Stimulated activated CD4-positive, alpha-beta T cell treated with anti-CD3 and anti-CD28 coated beads, Interleukin-4, amount 100 ng/mL, for 48 hours (primary cell): Measurements from ENCODE around the gene ANKH.
"Not testable (repeated sequence)": the region's sequence is repeated elsewhere in the genome, so short reads cannot be mapped to it uniquely, and the experiment has no call there.

Experiments used
- DNase-seq, 2 donors: peaks; one replicate each; pipeline ENCODE4 v3.0.0-alpha.2; 2020; ENCODE audit warnings: low read depth in 2 of 2

ANKH gene

GRCh38 chr5:14871214-14872069 lies at the start of gene ANKH:
Gene ANKH (minus strand): TSS chr5:14871778. CDS start chr5:14871447, 331 bp downstream.
- peak; percentile 67 to 74 for DNase-seq

- no peak for DNase-seq
These were observed 48.5 kb upstream of the ANKH start for GRCh38 chr5:14920121-14920520.

GRCh38 chr5:14919106-14919505 lies 47.5 kb upstream of the ANKH start:
- not testable (repeated sequence) for DNase-seq

- no peak for DNase-seq
These were observed 46.1 kb upstream of the ANKH start for GRCh38 chr5:14917719-14918118.

GRCh38 chr5:14915291-14915952 lies 43.8 kb upstream of the ANKH start:
- no peak for DNase-seq

- no peak for DNase-seq
These were observed 43.2 kb upstream of the ANKH start for GRCh38 chr5:14914623-14915260.

DNA sequence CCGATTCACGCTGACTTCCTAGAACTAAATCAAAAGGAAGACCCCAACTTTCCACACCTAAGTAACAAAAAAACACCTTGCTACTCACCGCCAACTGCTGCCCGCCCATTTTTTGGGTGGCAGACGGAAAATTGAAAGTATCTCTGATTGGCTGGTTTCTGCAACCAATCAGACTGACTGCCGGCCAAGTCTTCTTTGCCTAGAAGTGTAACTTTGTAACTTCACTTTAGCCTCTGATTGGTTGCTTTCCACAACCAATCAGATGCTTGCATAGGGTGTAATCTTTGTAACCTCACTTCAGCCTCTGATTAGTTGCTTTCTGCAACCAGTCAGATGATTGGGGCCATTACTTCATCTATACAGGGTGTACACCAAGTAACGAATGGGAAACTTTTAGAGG lies 42.6 kb upstream of the ANKH start:
- no peak for DNase-seq

GRCh38 chr5:14913096-14913495 lies 41.5 kb upstream of the ANKH start:
- no peak for DNase-seq

DNA sequence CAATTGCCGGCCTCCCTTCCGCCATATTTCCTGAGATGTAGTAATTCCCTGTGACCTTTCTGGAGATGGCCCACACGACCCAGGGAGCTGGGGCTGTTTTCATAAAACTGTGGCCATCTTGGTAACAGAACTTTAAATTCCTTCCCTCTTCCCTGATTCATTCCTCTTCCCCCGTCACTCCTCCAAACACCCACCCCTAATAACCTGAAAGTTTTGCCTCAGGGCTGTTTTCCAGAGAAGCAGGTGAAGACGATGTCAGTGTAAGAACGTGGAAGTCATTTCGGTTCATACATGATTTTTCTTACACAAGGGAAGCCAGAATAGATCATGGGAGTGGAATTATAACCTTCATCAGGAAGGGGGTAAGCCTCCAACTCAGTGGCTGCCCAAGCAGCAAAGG lies 40.6 kb upstream of the ANKH start:
- no peak for DNase-seq

- DNase-seq, result no peak
These were observed 37.8 kb upstream of the ANKH start for GRCh38 chr5:14909369-14909768.

DNA sequence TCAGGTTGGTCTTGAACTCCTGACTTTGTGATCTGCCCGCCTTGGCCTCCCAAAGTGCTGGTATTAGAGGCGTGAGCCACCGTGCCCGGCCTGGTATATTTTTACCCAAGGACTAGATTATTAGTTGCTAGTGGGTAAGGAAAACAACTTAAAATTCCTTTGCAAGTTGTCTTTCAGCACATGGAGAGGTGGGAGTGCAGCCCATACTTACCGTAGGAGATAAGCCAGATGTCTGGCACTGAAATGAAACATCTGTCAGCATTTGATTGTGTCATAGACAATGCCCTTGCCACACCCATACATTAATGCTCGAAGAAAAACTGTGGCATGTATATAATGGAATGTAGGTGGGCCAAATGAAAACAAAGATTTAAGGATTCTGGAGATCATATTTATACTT lies 36.6 kb upstream of the ANKH start:
- DNase-seq, result no peak

- no peak for DNase-seq
These were observed 35.0 kb upstream of the ANKH start for GRCh38 chr5:14906628-14907027.

DNA sequence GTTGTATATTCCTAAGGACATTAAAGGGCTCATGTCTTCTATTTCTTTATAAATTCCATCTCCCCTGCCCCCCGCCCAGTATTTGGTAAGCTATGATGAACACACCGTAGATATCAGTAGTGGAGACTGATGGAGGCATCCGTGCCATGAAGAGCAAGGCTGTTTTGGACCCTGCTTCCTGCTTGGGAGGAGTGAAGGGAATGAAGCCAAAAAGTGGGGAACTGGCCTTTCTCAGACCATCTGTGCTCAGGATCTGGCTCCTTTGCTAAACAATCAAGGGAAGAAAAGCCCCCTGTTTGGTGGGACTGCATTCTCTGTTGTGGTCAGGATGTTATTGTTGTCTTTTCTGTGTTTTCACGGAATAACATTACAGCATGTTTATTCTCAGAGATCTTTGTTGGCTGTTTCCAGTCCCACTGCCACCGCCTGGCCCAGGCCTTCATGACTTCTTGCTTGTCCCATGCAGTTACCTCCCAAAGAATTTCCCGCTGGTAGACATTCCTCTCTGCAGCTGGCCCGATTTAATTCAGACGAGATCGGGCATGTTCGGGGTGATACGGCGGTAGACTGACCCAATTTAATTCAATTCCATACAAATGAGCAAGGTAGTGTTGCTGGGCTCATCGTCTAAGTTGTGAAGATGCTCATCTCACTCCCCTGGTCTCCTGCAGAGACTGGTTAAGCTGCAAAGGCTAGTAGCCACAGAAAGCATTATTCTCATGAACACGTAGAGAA lies 31.4 kb upstream of the ANKH start:
- no peak for DNase-seq

- DNase-seq, result no peak
These were observed 30.0 kb upstream of the ANKH start for GRCh38 chr5:14901462-14902051.

DNA sequence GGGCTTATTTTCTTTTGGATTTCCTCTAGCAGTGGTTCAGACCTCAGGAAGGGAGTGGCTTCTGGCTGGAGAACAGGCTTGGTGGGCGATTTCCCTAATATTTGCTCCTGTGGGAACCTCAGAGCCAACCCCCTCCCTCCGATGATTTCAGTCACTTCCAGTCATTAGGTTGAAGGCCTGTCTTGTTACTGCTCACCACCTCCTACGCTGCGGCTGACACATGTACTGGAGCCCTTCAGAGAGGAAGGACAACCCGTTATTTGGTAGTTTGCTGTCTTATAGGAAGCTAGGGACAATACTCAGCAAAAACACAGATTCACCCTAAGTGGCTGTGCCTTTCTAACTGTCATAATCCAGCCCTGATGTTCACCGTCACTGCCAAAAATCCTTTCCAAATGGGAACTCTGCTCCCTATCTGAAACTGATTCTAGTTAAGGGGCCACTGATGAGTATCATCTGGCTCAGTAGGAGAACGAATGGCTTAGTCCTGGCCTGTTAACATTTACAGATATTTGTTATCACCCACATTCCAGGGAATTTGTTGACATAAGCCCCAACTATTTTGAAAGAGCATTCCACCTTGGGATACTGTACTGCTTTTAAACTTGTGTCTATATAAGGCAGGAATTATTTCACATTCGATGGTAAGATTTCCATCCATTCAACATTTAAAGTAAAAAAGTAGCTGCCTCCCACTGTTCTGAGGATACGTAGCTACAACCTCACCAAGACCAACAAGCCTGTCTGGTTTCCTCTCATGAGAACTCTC lies 29.3 kb upstream of the ANKH start:
- no peak for DNase-seq

DNA sequence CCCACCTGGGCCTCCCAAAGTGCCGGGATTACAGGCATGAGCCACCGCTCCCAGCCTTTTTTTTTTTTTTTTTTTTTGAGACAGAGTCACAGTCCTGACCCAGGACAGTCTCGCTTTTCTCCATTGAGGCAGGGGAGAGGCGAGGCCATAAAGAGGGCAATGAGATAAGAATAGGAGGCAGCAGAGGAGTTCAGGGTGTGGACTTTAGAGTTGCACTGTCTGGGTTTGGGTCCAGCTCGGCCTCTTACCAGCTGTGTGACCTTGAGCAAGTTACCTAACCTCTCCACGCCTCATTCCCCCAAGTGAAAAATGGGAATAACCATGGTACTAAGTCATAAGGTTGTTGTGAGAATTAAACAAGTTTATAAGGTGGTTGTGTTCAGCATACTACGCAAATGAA lies 24.6 kb upstream of the ANKH start:
- no peak for DNase-seq

DNA sequence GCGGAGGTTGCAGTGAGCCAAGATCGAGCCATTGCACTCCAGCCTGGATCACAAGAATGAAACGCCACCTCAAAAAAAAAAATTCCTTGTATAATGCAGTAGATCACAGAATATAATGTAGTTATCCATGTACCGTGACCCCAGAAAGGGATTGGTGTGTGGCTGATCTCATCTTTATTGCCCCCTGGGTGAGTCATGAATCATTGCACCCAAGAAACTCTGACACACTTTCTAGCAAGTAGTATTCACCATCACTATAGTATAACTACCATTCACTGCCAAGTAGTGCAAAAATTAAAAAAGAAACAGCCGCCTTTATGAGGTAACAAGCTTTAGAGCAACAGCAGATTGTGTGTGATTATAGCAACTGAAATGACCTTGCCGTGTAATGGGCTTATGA lies 23.7 kb upstream of the ANKH start:
- no peak for DNase-seq

DNA sequence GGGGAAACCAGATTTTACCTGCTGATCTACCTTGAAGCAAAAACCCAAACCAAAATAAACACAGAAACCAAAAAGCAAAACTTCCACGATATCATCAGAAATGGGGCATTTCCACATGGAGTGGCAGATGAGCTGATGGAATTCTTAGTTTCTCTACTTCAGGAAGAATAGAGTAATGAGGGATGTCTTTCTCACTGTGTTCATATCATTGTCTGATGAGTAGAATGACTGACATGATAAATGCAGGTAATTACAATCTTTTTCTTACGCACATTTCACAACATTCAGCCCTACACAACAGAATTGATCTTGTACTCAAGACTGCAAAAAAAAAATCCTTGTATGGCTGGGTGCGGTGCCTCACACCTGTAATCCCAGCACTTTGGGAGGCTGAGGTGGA lies 23.2 kb upstream of the ANKH start:
- no peak for DNase-seq

GRCh38 chr5:14893381-14893780 lies 21.8 kb upstream of the ANKH start:
- no peak for DNase-seq

GRCh38 chr5:14890846-14891245 lies 19.3 kb upstream of the ANKH start:
- no peak for DNase-seq

DNA sequence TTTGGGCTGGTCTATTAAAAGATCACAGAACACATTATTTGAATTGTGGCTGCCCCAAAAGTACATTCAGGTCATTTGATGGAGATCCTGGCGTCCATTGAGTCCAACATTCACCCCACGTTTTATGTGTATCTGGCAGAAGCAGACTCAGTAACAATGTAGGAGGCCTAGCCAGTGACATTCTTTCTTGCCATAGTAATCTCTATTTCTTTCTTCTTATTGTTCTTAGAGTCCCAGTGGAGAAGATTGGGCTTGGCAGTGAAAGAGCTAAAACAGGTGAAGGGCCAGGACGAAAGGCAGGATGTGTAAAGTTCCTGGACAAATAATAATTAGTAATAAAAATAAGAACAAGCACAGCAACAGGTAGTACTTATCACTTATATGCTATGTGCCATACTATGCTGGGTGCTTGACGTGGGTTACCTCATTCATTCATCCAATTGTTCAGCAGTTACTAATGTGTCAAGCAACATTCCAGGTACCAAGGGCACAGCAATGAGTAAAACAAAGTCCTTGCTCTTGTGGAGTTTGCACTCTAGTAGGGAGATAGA lies 12.6 kb upstream of the ANKH start:
- no peak for DNase-seq
